Sigmoid colon (tissue), 3 donors: Measurements from ENCODE around the gene FGF3.

ENCODE experiments used
- POLR2A ChIP-seq, 2 donors: fragments of 450-650 bp; IDR thresholded peaks; one replicate each; pipeline ENCODE4 v1.6.1; 2016; ENCODE audit warnings: antibody characterized with exemption in 2 of 2, mild to moderate bottlenecking in 2 of 2, moderate library complexity in 2 of 2
- TF ChIP-seq, protein P1 (sequence below), 4 experiments: fragments of 450-650 bp in 3 of 4; fragments of 200-600 bp in 1 of 4; IDR thresholded peaks; one replicate each; pipeline ENCODE4 v1.5.1; 2016 to 2019; ENCODE audit warnings: antibody characterized with exemption in 4 of 4, mild to moderate bottlenecking in 3 of 4, moderate library complexity in 2 of 4

DNA sequence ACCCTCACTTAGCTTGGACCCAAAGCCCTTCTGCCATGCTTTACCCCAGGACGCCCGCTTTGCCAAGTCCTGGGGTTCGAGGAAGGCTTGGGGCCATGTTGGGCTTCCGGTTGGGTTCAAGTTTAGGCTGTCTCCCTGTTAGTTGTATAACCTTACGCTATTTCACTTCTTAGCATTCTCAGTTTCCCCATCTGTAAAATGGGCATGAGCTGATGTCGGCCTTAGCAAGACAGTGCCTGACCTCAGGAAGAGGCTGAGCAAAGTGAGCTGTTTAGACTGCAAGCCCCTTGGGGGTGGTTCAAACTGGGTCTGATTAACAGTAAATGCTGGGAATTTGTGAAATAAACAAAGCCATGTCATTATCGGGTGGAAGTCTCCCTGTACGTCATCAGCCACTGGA lies 40.8 kb downstream of the FGF3 start:
- TF ChIP-seq, protein P1, sequence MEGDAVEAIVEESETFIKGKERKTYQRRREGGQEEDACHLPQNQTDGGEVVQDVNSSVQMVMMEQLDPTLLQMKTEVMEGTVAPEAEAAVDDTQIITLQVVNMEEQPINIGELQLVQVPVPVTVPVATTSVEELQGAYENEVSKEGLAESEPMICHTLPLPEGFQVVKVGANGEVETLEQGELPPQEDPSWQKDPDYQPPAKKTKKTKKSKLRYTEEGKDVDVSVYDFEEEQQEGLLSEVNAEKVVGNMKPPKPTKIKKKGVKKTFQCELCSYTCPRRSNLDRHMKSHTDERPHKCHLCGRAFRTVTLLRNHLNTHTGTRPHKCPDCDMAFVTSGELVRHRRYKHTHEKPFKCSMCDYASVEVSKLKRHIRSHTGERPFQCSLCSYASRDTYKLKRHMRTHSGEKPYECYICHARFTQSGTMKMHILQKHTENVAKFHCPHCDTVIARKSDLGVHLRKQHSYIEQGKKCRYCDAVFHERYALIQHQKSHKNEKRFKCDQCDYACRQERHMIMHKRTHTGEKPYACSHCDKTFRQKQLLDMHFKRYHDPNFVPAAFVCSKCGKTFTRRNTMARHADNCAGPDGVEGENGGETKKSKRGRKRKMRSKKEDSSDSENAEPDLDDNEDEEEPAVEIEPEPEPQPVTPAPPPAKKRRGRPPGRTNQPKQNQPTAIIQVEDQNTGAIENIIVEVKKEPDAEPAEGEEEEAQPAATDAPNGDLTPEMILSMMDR (IDR thresholded peaks at IDR 0.05), result no peak
- TF ChIP-seq POLR2A (IDR thresholded peaks at IDR 0.05), result no peak
